AG04449 (cell line): ENCODE results near the gene OTUD3.
"Not testable (repeated sequence)": the region's sequence is repeated elsewhere in the genome, so short reads cannot be mapped to it uniquely, and the experiment has no call there.

Source experiments
- CTCF ChIA-PET: fragments of 350-600 bp; formaldehyde crosslinking; extraction: SDS; loops from one replicate; lab custom pipeline; 2021; ENCODE audit warnings: antibody characterized with exemption; lab: Yijun Ruan, JAX
- POLR2A ChIA-PET: fragments of 400-600, 350-600 bp; formaldehyde crosslinking; extraction: SDS; loops from one replicate; lab custom pipeline; 2020; ENCODE audit warnings: antibody characterized with exemption, inconsistent platforms; lab: Yijun Ruan, JAX
- DNase-seq: peaks from one replicate; pipeline ENCODE4 v3.0.0-alpha.2; 2010; ENCODE audit warnings: low read depth, low spot score
- H3K4me3 ChIP-seq: 2 replicates; pipeline ENCODE4 v1.5.1; 2011; ENCODE audit warnings: low read depth, mild to moderate bottlenecking, control low read depth, low read length
- TF ChIP-seq, protein P1 (sequence below): IDR thresholded peaks from one replicate; pipeline ENCODE4 v1.5.1; 2011; ENCODE audit warnings: mild to moderate bottlenecking, moderate library complexity, low read length, control low read depth, inconsistent platforms; ENCODE audit not compliant: insufficient read depth; ENCODE audit errors: missing control alignments

Gene OTUD3

GRCh38 chr1:19864570-19865160, 17.5 kb upstream of the OTUD3 start:
- CTCF ChIA-PET: interaction anchor here (1.5 to 7.1 kb wide), 2 partner anchors 16 to 160 kb away, joined by 6 to 77 read pairs; partner anchors contain the start of gene OTUD3
- TF ChIP-seq, protein P1, sequence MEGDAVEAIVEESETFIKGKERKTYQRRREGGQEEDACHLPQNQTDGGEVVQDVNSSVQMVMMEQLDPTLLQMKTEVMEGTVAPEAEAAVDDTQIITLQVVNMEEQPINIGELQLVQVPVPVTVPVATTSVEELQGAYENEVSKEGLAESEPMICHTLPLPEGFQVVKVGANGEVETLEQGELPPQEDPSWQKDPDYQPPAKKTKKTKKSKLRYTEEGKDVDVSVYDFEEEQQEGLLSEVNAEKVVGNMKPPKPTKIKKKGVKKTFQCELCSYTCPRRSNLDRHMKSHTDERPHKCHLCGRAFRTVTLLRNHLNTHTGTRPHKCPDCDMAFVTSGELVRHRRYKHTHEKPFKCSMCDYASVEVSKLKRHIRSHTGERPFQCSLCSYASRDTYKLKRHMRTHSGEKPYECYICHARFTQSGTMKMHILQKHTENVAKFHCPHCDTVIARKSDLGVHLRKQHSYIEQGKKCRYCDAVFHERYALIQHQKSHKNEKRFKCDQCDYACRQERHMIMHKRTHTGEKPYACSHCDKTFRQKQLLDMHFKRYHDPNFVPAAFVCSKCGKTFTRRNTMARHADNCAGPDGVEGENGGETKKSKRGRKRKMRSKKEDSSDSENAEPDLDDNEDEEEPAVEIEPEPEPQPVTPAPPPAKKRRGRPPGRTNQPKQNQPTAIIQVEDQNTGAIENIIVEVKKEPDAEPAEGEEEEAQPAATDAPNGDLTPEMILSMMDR: no peak
- H3K4me3 ChIP-seq: no peak overlapping the region
- POLR2A ChIA-PET: no interaction called here
- no peak for DNase-seq

- no peak for DNase-seq
- no peak overlapping the region for H3K4me3 ChIP-seq
- CTCF ChIA-PET: interaction anchor here (1.0 to 7.1 kb wide), 2 partner anchors 15 to 150 kb away, joined by 3 to 77 read pairs; partner anchors contain the start of gene OTUD3
- TF ChIP-seq, protein P1: no peak
- POLR2A ChIA-PET: no interaction called here
Observed at GRCh38 chr1:19866029-19866428, 16.2 kb upstream of the OTUD3 start.

DNA sequence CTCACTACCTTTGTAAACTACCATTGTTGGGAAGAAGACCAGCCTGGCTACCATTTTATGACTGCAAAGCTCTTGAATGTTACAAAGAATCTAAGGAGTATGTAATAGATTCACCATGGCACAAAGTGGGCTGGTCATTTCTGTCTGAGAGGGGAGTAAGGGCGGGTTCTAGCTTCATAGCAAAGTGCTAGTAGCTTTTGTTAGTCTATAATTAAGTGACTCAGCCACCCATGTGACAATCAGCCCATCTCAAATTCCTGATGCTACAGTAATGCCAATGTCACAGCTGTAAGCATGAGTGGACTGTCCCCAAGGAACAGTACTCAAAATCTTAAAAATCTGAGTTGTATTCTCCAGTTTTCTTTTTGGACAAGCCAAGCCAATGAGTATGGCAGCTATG, 15.4 kb upstream of the OTUD3 start:
- TF ChIP-seq, protein P1: no peak
- no peak overlapping the region for H3K4me3 ChIP-seq
- ChIA-PET POLR2A (no interaction called here), CTCF (interaction anchor here (7.1 kb wide), 1 partner anchor 14 kb away, joined by 77 read pairs; the partner anchor contains the start of gene OTUD3)
- no peak for DNase-seq

GRCh38 chr1:19868575-19868974, 13.6 kb upstream of the OTUD3 start:
- DNase-seq, H3K4me3 ChIP-seq, POLR2A ChIA-PET: not testable (repeated sequence)
- CTCF ChIA-PET: interaction anchor here (1.1 to 7.1 kb wide), 3 partner anchors 12 to 153 kb away, joined by 3 to 77 read pairs (median 3); partner anchors contain the start of gene OTUD3

DNA sequence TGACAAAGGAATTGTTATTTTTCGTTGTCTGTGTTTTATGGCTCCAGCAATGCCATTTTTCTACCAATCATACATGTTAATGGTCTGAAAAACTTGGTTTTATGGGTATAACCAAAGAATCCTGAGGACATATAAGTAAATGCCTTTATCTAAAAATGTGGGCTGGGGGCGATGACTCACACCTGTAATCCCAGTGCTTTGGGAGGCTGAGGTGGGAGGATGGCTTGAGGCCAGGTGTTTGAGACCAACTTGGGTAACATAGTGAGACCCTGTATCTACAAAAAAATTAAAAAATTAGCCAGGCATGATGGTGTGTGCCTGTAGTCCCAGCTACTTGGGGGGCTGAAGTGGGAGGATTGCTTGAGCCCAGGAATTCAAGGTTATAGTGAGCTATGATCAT, 12.7 kb upstream of the OTUD3 start:
- not testable (repeated sequence) for H3K4me3 ChIP-seq, DNase-seq
- ChIA-PET POLR2A (interaction anchor here (1.0 kb wide), 1 partner anchor 13 kb away, joined by 5 read pairs; the partner anchor contains the start of gene OTUD3), CTCF (interaction anchor here (1.1 to 7.1 kb wide), 4 partner anchors 11 to 154 kb away, joined by 3 to 77 read pairs (median 3); partner anchors contain the start of gene OTUD3)

DNA sequence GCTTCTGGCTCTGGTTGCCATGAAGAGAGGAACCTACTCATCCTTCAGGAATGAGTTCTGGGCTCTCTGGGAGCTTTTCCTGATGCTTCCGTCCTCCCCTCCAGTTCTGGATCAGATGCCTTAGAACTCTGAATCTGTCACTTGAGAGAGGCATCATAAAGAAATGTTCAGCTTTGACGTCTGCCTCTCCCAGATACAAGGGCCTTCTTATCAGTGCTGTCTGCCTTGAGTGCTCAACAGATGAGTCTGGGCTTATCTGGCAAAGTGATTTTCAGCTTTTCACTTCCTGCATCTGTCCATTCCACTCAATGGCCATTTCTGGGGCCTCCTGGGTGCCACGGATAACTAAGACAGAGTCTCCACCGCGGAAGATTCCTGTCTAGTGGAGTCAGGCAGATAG, 12.3 kb upstream of the OTUD3 start:
- ChIA-PET POLR2A (interaction anchor here (1.0 kb wide), 1 partner anchor 12 kb away, joined by 5 read pairs; the partner anchor contains the start of gene OTUD3), CTCF (interaction anchor here (1.0 to 7.1 kb wide), 3 partner anchors 11 to 324 kb away, joined by 3 to 77 read pairs (median 3); partner anchors contain the start of gene OTUD3)
- no peak overlapping the region for H3K4me3 ChIP-seq
- TF ChIP-seq, protein P1: no peak
- no peak for DNase-seq

DNA sequence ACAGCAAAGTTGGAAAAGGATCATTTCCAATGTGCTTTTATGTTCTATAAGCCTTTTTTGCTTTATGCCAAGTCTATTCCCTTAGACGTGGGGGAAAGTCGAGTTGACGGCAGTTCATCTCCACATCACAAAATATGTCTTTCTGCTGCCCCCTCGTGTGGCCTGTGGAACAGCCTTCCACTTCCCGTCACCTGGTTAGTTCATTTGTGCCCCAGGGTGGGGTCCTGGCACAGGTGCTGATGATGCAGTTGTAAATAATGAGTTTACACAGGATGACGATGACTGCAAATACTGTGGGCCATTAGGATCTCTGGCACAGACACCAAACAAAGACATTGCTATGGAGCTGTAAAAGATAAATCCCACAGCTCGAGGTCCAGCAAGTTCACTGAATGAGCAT, 10.0 kb upstream of the OTUD3 start:
- no peak for DNase-seq
- ChIA-PET POLR2A (no interaction called here), CTCF (interaction anchor here (1.8 to 2.8 kb wide), 2 partner anchors 9 to 10 kb away, joined by 4 to 13 read pairs; partner anchors contain the start of gene OTUD3)
- TF ChIP-seq, protein P1: no peak
- no peak overlapping the region for H3K4me3 ChIP-seq
